Daoy (cell line): ENCODE measurements around the gene FAAP100. TPM values are rescaled to one million over a fixed set of nuclear protein-coding genes. Genes with fewer than 3 reads are reported as not detected.
A peak's percentile ranks its signal among the peaks of the same experiment; 100 is the strongest.

Experiments used
- DNase-seq: peaks from one replicate; pipeline ENCODE4 v3.0.0-alpha.2; 2015; ENCODE audit warnings: low read depth
- total RNA-seq: library from RNA; depleted of rRNA; stranded (reverse); fragments of >200 nt; shearing (Covaris generic); gene quantifications from 2 replicates; pipeline ENCODE4 v1.2.3, GENCODE V29; 2014

Gene FAAP100
- total RNA-seq, 1 experiment from 2014 or later: 11.7 TPM

DNA sequence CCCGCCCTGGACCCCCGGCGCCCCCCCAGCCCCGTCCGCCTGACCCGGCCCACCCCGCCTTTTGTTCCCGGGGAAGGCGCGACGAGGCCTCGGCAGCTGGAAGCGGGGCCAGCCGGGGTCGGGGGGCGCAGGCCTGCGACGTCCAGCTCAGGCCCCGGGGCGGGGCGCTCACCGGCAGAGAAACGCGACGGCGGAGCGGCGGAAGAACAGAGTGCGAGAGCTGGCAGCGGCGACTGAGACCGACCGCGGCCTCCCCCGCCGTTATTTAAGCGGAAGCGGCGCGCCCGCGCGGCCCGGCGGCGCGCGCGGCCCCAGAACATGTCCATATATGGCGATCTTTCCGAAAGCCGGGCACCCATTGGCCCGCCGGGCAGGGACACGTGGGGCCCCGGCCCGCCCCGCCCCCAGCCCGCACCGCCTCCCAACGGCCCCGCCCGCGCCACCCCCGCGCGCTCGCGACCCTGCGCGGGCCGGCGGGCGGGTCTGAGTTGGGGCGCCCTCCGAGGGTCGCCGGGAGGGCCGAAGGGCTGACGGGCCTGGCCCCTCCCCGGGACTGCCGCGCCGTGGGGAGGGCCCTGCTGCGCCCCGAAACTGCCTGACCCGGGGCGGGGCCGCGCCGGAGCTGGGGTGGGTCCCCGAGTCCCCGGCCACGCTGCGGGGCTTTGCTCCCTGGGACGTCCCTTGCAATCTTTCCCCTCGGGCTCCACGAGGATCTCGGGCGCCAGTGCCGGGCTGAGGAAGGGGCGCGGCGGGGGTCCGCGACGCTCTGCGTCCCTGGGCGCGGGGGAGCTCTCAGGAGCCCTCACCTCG, 39.4 kb downstream of the FAAP100 start, which contains the start of gene ACTG1:
TSS of gene ACTG1 (minus strand) at position 238 of the 810 bp plus-strand sequence. CDS start 445 bp downstream, outside the sequence.
- peak; percentile 95 for DNase-seq

DNA sequence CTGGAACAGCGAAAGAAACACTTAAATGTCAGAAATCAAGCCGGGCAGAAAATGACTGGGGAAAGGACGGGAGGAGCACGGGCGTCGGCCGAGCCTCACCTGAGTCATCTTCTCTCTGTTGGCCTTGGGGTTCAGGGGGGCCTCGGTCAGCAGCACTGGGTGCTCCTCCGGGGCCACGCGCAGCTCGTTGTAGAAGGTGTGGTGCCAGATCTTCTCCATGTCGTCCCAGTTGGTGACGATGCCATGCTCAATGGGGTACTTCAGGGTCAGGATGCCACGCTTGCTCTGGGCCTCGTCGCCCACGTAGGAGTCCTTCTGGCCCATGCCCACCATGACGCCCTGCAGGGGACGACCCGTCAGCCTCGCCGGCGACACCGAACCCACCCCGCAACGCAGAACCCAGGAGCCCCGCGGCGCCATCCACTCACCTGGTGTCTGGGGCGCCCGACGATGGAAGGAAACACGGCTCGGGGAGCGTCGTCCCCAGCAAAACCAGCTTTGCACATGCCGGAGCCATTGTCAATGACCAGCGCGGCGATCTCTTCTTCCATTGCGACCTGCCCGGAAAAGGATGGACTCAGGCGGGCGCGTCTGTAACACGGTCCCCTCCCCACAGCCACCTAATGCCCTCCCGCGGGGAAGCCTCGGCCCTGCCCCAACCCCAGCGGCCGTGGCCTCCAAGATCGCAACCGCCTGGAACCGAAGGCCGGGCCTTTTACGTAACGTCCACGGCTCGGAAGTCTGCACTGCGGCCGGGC, 40.2 kb downstream of the FAAP100 start:
- peak; percentile 42 for DNase-seq

DNA sequence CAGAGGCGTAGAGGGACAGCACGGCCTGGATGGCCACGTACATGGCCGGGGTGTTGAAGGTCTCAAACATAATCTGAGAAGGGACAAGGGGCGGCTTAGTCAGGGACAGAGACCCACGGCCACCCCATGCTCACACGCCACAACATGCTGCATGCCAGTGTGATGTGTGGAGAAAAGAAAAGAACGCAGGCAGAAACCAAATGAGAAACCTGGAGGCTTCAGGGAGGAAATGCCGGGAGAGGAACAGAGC, 40.7 kb downstream of the FAAP100 start:
- no peak for DNase-seq

DNA sequence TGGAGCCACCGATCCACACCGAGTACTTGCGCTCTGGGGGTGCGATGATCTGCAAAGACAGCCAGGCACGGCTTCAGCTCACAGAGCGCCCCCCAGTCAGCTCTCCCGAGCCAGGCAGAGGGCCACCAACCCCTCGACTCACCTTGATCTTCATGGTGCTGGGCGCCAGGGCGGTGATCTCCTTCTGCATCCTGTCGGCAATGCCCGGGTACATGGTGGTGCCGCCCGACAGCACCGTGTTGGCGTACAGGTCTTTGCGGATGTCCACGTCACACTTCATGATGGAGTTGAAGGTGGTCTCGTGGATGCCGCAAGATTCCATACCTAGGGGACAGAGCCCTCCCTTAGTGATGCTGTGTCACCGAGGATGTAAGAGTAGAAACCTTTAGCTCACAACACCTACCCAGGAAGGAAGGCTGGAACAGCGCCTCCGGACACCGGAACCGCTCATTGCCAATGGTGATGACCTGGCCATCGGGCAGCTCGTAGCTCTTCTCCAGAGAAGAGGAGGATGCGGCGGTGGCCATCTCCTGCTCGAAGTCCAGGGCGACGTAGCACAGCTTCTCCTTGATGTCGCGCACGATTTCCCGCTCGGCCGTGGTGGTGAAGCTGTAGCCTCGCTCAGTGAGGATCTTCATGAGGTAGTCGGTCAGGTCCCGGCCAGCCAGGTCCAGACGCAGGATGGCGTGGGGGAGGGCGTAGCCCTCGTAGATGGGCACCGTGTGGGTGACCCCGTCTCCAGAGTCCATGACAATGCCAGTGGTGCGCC, 41.2 kb downstream of the FAAP100 start:
- peak; percentile 41 for DNase-seq

DNA sequence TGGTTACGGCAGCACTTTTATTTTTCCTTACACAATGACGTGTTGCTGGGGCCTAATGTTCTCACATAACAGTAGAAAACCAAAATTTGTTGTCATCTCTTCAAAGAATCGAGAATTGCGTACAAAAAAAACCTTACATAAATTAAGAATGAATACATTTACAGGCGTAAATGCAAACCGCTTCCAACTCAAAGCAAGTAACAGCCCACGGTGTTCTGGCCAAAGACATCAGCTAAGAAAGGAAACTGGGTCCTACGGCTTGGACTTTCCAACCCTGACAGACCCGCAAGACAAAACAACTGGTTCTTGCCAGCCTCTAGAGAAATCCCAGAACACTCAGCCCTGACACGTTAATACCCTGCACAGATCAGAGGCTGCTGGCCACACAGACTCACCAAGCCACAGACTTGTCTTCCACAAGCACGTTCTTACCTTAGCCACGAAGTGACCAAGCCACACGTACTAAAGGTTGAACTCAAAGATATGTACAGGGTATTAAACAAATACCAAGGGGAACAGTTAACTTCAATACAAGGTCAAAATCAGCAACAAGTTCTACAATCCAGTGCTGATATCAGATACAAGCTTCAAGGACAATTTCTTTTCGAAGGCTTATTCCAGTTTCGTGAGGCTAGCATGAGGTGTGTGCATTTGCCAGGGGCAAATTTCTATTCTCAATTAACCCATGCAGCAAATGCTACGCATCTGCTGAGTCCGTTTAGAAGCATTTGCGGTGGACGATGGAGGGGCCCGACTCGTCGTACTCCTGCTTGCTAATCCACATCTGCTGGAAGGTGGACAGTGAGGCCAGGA, 42.0 kb downstream of the FAAP100 start:
- DNase-seq: peak; percentile 18

DNA sequence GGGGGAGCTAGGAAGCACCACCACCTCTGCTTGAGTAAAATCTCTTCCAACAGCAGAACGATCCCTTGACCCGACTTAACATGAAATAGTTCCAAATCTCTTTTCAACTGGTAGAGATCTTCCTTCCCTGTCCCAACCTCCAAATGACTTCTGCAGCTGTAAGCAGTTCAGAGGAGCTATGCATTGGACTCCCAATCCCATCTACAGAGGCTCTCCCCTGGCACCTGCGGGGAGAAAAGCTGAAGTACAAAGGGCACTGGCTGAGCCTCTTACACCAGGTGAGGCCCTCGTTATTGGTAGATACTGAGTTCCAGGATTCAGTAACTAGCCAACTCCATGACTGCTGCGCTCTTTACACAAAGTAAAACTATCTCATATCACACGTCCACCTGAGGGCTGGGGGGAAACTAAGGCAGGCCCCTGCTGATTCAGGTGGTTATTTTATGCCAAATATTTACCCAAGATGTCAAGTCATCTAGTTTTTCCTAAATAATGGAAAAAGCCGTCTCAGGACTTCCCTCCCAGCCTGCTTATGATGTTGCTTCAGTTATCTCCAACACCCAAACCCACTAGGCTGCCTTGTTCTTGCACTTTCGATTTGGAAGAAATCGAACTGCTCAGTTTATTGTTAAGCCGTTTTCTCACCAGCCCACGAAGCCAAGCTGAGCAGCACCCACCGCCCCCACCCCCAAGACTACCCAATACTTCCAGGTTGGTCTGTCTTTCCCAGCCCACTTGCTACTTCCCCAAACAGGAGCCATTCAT, 42.8 kb downstream of the FAAP100 start:
- DNase-seq: peak; percentile 35

DNA sequence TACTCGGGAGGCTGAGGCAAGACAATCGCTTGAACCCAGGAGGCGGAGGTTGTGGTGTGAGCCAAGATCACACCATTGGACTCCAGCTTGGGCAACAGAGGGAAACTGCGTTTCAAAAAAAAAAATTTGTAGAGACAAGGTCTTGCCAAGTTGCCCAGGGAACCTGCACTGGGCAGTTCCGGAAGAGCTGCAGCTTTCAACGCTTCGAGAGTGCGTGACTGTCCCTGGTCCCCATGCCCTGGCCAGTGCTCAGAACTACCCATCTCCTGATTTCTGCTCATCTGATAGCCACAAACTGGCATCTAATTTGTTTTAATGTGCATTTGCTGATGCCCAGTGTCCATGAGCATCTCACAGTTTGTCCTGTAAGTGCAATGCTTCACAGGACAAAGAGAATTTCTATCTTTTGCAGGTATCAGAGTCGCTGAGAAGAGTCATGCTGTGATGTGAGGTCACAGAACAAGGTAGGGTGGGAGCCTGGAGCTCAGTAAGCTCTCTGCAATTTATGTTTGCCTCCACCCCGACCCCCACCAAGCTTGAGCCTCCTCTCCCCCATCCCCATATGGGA, 43.4 kb downstream of the FAAP100 start:
- peak; percentile 68 for DNase-seq

DNA sequence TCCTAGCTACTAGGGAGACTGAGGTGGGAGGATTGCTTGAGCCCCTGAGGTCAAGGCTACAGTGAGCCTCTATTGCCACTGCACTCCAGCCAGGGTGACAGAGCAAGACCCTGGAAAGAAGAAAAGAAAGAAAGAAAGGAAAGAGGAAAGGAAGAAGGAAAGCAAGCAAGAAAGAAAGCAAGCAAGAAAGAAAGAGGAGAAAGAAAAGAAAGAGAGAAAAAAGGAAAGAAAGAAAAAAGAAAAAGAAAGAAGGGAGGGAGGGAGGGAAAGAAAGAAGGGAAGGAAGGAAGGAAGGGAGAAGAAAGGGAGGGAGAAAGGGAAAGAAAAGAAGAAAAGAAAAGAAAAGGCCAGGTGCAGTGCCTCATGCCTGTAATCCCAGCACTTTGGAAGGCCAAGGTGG, 48.5 kb downstream of the FAAP100 start:
- DNase-seq: no peak

DNA sequence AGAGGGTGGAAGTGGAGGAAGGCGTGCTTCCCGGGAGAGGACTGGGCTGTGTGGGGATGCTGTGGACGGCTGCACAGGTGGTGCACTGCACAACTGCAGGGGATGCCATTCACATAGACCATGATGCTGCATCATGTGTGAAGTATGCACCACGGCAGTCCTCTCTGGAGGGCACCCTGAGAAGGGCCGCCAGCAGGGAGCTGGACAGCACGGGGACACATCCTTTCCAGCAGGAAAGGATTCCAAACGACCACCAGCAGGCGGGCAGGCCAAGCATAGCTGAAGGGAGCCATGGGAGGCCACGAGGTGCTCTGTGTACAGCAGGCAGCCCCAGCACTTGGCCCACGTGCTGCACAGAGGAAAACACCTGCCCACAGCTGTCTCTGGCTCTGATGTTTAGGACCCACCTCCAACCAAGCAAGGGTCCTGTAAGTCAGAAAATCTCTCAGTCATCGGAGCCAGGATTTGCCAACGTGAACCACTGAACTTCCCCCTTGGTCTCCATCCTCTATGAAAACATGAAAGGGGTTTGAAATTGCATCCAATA, 49.6 kb downstream of the FAAP100 start:
- peak; percentile 6 for DNase-seq

DNA sequence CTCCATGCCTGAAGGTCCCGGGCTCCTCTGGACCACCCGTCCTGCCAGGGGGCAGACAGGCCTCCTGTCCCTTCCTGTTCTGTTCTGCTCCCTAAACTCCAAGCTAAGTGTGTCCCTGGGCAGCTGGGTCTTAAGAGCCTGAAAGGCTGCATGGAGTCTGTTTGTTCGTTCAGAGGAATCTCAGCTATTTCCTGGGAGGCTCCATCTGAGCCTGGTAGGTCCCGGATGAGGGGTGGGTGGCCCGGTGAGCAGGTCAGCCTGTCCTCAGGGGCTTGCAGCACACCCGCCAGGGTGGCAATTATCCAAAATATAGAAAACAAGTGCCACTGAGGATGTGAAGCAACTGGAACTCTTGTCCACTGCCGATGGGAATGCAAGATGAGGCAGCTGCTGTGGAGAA, 52.1 kb downstream of the FAAP100 start:
- no peak for DNase-seq

DNA sequence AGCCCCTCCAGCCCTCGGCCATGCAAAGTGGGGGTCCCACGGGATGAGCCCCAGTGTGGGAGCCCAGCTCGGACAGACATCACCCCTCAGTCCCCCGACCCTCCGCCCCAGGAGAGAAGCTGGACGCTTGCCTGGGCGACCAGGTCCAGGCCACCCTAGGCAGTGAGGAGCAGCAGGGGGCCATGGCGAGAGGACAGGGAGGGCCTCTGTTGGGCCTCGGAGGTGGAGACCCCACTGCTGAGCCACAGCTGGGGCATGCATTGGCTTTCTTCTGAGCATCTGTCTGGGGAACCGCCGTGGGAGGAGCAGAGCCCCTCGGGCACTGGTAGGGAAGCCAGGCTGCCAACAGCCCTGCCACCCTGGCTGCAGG, 52.6 kb downstream of the FAAP100 start:
- DNase-seq: no peak

DNA sequence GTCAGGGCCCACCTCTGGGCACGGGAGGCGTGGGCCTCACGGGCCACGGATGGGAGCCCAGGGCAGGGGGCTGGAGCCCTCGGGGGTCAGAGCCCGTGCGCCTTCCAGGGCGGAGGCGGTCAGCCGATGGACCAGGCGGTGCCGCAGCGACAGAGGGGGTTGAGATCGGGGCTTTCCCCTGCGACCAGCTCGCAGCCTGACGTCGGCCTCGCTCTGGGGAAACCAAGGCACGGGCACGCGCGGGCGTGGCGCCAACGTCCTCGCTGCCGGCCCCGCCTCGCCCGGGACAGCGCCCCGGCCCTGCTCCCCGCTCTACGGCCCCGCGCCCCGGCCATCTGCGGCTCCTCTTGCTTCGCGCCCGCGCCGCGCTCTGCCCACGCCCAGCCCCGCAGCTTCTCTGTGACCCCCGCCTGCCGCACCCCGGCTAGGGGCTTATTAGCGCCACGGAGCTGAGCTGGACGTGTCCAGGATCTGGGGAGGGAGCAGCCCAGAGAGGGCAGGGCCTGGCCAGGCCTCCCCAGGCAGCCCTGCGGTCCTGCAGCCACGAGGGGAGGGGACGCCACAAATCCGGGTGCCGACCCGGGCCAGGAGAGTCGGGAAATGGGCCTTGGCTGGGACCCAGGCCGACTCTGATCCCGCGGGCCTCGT, 53.1 kb downstream of the FAAP100 start:
- DNase-seq: no peak

DNA sequence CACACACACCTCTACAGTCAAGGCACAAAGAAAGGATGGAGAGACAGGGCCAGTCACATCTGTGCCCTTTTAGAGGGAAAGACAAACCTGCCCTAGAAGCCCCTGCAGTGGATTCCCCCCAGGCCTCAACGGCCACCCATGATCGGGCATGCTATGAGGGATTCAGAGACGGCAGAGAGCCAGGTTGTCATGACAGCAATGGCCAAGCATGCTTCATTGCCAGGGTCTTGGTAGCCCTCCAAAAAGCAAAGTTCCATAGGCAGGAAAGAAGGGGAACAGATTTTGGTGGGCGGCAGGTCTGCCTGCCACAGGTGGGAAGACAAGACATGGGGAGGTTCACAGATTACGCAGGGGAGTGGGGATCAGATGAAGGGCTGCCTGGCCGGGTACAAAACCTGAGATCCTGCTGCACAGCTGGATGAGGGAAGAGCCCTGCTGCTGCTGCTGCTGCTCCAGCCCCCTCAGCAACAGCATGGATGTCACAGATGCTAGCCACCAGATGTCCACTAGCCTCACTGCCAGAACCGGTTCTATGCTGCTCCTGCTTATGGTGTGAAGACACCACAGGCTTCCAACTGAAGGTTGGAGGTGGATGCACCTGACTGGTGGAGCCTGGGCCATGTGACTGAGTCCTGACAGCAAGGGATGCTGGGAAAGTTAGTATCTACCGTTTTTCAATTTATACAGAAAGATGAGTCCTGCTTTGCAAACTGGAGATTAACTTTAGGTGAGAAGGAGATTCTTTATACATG, 57.4 kb downstream of the FAAP100 start:
- DNase-seq: no peak

DNA sequence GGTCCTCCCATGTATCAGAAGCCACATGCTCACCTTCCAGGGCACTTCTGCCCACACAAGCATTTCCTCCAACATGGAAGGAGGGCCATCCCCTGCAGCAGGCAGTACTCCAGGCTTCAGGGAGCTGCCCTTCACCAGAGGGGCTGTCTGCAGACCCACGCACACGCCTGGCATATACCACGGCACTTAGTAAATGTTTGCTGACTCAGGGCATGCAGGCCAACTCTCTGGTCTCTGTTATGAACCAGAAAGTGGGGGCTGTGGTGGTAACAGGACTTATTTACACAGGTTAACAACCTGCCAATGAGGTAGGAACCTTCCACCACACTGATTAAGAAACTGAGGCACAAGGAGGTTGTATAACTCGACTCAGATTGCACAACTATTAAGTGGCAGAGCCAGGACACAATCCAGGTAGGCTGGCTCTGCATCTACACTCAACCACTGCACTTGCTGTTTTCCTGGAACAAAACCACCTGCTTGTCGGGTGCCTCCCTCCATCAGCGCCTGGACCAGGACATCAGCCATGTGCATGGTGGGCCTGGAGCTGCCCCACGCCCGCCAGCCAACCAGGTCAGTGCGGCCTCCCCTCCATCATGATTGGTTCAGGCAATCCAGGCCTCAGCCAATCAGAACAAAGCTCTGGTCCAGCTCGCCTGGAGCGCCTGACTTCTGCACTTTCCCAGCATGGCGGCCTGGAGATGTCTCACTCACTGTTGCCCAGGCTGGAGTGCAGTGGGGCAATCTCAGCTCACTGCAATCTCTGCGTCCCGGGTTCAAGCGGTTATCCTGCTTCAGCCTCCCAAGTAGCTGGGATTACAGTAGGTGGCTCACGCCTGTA, 58.7 kb downstream of the FAAP100 start:
- DNase-seq: no peak

DNA sequence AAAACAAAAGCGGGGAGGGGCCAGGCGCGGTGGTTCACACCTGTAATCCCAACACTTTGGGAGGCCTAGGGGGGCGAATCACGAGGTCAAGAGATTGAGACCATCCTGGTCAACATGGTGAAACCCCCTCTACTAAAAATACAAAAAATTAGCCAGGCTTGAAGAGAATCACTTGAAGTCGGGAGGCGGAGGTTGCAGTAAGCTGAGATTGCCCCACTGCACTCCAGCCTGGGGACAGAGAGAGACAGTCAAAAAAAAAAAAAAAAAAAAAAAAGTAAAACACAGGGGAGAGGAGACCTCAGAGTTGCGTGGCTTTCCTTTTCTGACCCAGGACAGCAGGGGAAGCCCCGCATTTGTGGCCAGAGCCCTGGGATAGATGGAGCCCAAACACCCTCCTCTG, 59.4 kb downstream of the FAAP100 start:
- DNase-seq: no peak

DNA sequence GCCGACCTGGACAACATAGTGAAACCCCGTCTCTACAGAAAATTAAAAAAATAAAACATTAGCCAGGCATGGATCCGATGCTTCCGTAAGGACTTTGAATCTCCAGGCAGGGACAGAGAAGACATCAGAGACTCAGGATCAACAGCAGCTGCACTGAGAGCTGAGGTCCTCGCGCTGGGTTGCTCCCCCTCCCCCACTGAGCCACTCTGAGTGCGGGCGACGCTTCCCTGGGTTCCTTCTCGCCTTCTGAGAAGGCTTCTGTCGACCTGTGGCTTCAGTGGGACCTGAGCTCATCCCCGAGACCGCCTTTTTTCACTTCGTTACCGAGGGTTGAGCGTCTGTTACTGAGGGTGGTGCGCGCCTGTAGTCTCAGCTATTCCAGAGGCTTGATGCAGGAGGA, 60.0 kb downstream of the FAAP100 start:
- DNase-seq: no peak

DNA sequence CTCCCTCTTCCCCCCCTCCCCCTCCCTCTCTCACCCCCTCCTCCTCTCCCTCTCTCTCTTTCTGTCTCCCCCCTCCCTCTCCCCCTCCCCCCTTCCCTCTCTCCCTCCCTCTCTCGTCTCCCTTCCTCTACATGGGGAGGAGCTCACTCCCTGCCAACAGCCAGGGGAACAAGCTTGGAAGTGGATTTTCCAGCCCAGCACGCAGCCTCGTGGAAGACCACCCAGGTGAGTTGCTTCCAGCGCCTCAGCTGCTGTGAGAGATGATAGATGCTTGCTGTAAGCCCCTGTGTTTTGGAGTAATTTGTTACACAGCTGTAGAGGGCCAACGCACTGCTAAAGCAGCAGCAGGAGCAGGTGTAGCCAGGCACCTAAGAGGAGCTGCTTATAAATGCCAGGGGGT, 60.4 kb downstream of the FAAP100 start:
- no peak for DNase-seq

DNA sequence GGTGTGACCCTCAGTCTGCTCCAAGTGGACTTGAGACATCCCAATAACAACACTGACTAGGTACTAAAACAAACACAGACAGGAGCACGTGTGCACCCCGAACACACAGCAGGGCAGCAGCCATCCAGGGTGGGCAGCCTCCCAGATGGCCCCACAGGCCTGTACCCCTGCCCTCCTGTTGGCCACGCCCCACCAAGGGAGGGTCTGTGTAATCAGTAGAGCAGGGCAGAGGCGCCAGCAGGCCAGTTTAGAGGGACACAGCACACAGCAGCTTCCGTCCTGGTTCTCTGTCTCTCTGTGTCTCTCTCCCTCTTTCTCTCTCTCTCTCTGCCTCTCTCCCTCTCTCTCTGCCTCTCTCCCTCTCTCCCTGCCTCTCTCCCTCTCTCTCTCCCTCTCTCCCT, 61.0 kb downstream of the FAAP100 start:
- DNase-seq: no peak
